IPS DF 6.9 (cell line): Measurements from ENCODE around the gene MME.

Source experiments
- DNase-seq: peaks from one replicate; pipeline ENCODE4 v3.0.0-alpha.2; 2013; ENCODE audit warnings: low read depth, low spot score
- H3K27ac ChIP-seq: one replicate; pipeline ENCODE4 v1.5.1; 2013; ENCODE audit warnings: low read length, control low read depth
- H3K27me3 ChIP-seq: 2 replicates; pipeline ENCODE4 v1.6.1; 2013; ENCODE audit warnings: mild to moderate bottlenecking, low read length; ENCODE audit not compliant: control insufficient read depth, insufficient read depth
- H3K36me3 ChIP-seq: 2 replicates; pipeline ENCODE4 v1.6.1; 2013; ENCODE audit warnings: low read length; ENCODE audit not compliant: control insufficient read depth, insufficient read depth
- H3K4me1 ChIP-seq: 2 replicates; pipeline ENCODE4 v1.6.1; 2013; ENCODE audit warnings: low read length; ENCODE audit not compliant: control insufficient read depth, insufficient read depth
- H3K4me3 ChIP-seq: 2 replicates; pipeline ENCODE4 v1.5.1; 2013; ENCODE audit warnings: mild to moderate bottlenecking, low read length
- H3K9me3 ChIP-seq: 2 replicates; pipeline ENCODE4 v1.6.1; 2013; ENCODE audit warnings: low read length, inconsistent platforms; ENCODE audit not compliant: control insufficient read depth, insufficient read depth
- WGBS: extraction: QIAGEN DNeasy Blood & Tissue Kit; methylation state at CpG from one replicate; pipeline ENCODE4 v1.1.7; 2013; ENCODE audit warnings: mixed read lengths, missing lambda C conversion rate; ENCODE audit not compliant: insufficient read length, insufficient coverage; 5-methylcytosine and 5-hydroxymethylcytosine counted together

MME gene

GRCh38 chr3:155079746-155080487 lies at the start of gene MME:
Gene MME (plus strand): TSS chr3:155080319. CDS start chr3:155084168, 3,849 bp downstream.
- Histone ChIP-seq H3K4me1 (no peaks in the 10 kb centered on the region; the same call in 1 of the 2 replicates), H3K27ac (no peak within 1 kb of the TSS), H3K27me3 (no peaks in the 10 kb centered on the region), H3K9me3 (no peaks in the 10 kb centered on the region), H3K36me3 (no peaks in the 10 kb centered on the region), H3K4me3 (peak within 1 kb of the TSS; percentile 78)
- DNase-seq: peak; percentile 66
- WGBS: no CpG with 5 or more reads among the region's 51 CpGs

GRCh38 chr3:155031186-155031585 lies 48.9 kb upstream of the MME start:
- no peaks in the 10 kb centered on the region for H3K27me3 ChIP-seq
- no peaks in the 10 kb centered on the region for H3K9me3 ChIP-seq
- no peak overlapping the region for H3K27ac ChIP-seq
- H3K4me1 ChIP-seq: peaks cover 1% of the 10 kb centered on the region; the same call in 1 of the 2 replicates
- no peaks in the 10 kb centered on the region for H3K36me3 ChIP-seq
- DNase-seq: no peak
- no peak overlapping the region for H3K4me3 ChIP-seq

- no peak for DNase-seq
- Histone ChIP-seq H3K4me3 (no peak overlapping the region), H3K36me3 (no peaks in the 10 kb centered on the region), H3K27me3 (no peaks in the 10 kb centered on the region), H3K9me3 (no peaks in the 10 kb centered on the region), H3K27ac (no peak overlapping the region), H3K4me1 (peaks cover 1% of the 10 kb centered on the region; the same call in 1 of the 2 replicates)
Observed at GRCh38 chr3:155032918-155033317, 47.2 kb upstream of the MME start.

- H3K27me3 ChIP-seq: no peaks in the 10 kb centered on the region
- no CpG with 5 or more reads among the region's 4 CpGs for WGBS
- H3K4me1 ChIP-seq: peaks cover 1% of the 10 kb centered on the region; the same call in 1 of the 2 replicates
- no peak overlapping the region for H3K27ac ChIP-seq
- no peaks in the 10 kb centered on the region for H3K9me3 ChIP-seq
- H3K36me3 ChIP-seq: no peaks in the 10 kb centered on the region
- DNase-seq: no peak
- H3K4me3 ChIP-seq: no peak overlapping the region
Observed at GRCh38 chr3:155034786-155035185, 45.3 kb upstream of the MME start.

- Histone ChIP-seq H3K4me3 (no peak overlapping the region), H3K27ac (no peak overlapping the region), H3K9me3 (no peaks in the 10 kb centered on the region), H3K27me3 (no peaks in the 10 kb centered on the region), H3K36me3 (no peaks in the 10 kb centered on the region), H3K4me1 (peaks cover 1% of the 10 kb centered on the region; the same call in 1 of the 2 replicates)
- DNase-seq: no peak
- no CpG with 5 or more reads among the region's 2 CpGs for WGBS
Observed at GRCh38 chr3:155035553-155035952, 44.6 kb upstream of the MME start.

GRCh38 chr3:155037508-155038202 lies 42.5 kb upstream of the MME start:
- Histone ChIP-seq H3K27ac (no peak overlapping the region), H3K4me3 (no peak overlapping the region), H3K27me3 (no peaks in the 10 kb centered on the region), H3K9me3 (no peaks in the 10 kb centered on the region), H3K36me3 (no peaks in the 10 kb centered on the region), H3K4me1 (no peaks in the 10 kb centered on the region)
- no CpG with 5 or more reads among the region's 5 CpGs for WGBS
- no peak for DNase-seq

- no peak for DNase-seq
- no peak overlapping the region for H3K4me3 ChIP-seq
- H3K27me3 ChIP-seq: no peaks in the 10 kb centered on the region
- H3K9me3 ChIP-seq: no peaks in the 10 kb centered on the region
- H3K4me1 ChIP-seq: no peaks in the 10 kb centered on the region
- no peak overlapping the region for H3K27ac ChIP-seq
- WGBS: no CpG with 5 or more reads among the region's 2 CpGs
- no peaks in the 10 kb centered on the region for H3K36me3 ChIP-seq
Observed at GRCh38 chr3:155038203-155038554, 41.9 kb upstream of the MME start.

- Histone ChIP-seq H3K27me3 (no peaks in the 10 kb centered on the region), H3K27ac (no peak overlapping the region), H3K4me3 (no peak overlapping the region), H3K9me3 (no peaks in the 10 kb centered on the region), H3K4me1 (no peaks in the 10 kb centered on the region), H3K36me3 (no peaks in the 10 kb centered on the region)
- no peak for DNase-seq
Observed at GRCh38 chr3:155046935-155047334, 33.2 kb upstream of the MME start.

GRCh38 chr3:155047672-155048071 lies 32.4 kb upstream of the MME start:
- Histone ChIP-seq H3K27ac (no peak overlapping the region), H3K36me3 (no peaks in the 10 kb centered on the region), H3K9me3 (no peaks in the 10 kb centered on the region), H3K27me3 (no peaks in the 10 kb centered on the region), H3K4me1 (no peaks in the 10 kb centered on the region), H3K4me3 (no peak overlapping the region)
- DNase-seq: no peak
- no CpG with 5 or more reads among the region's 3 CpGs for WGBS

- no CpG with 5 or more reads among the region's 4 CpGs for WGBS
- DNase-seq: no peak
- no peak overlapping the region for H3K27ac ChIP-seq
- H3K9me3 ChIP-seq: no peaks in the 10 kb centered on the region
- no peaks in the 10 kb centered on the region for H3K36me3 ChIP-seq
- H3K4me3 ChIP-seq: no peak overlapping the region
- H3K27me3 ChIP-seq: no peaks in the 10 kb centered on the region
- no peaks in the 10 kb centered on the region for H3K4me1 ChIP-seq
Observed at GRCh38 chr3:155049959-155050358, 30.2 kb upstream of the MME start.

GRCh38 chr3:155052470-155052869 lies 27.6 kb upstream of the MME start:
- H3K9me3 ChIP-seq: no peaks in the 10 kb centered on the region

More at GRCh38 chr3:155052470-155052869, 27.6 kb upstream of the MME start:
- Histone ChIP-seq H3K27ac (no peak overlapping the region), H3K27me3 (no peaks in the 10 kb centered on the region), H3K36me3 (no peaks in the 10 kb centered on the region), H3K4me3 (no peak overlapping the region), H3K4me1 (no peaks in the 10 kb centered on the region)
- no peak for DNase-seq
- no CpG with 5 or more reads among the region's 2 CpGs for WGBS
